GM21529 (cell line): ENCODE measurements around the gene LALBA.
"Not testable (repeated sequence)": the region's sequence is repeated elsewhere in the genome, so short reads cannot be mapped to it uniquely, and the experiment has no call there.

ENCODE experiments used
- ATAC-seq: cut with Tn5 transposase; IDR thresholded peaks from one replicate; pipeline ENCODE4 v1.9.1; 2021; ENCODE audit not compliant: unreplicated experiment

LALBA gene

GRCh38 chr12:48569946-48570345, at the start of gene LALBA:
Gene LALBA (minus strand): TSS chr12:48570046. CDS start chr12:48570020, 26 bp downstream.
- no peak for ATAC-seq

- peak; percentile 71 for ATAC-seq
These were observed 48.7 kb upstream of the LALBA start for GRCh38 chr12:48618541-48618940.

GRCh38 chr12:48615681-48616080, 45.8 kb upstream of the LALBA start:
- no peak for ATAC-seq

GRCh38 chr12:48613321-48613720, 43.5 kb upstream of the LALBA start:
- ATAC-seq = no peak

GRCh38 chr12:48602192-48602989, 32.5 kb upstream of the LALBA start:
- ATAC-seq = no peak

- ATAC-seq = peak; percentile 96
These were observed 31.3 kb upstream of the LALBA start for GRCh38 chr12:48601013-48601756.

GRCh38 chr12:48600552-48600951, 30.7 kb upstream of the LALBA start:
- ATAC-seq = no peak

GRCh38 chr12:48592591-48593086, 22.8 kb upstream of the LALBA start:
- no peak for ATAC-seq

- no peak for ATAC-seq
These were observed 16.5 kb upstream of the LALBA start for GRCh38 chr12:48586361-48586760.

- no peak for ATAC-seq
These were observed 13.9 kb upstream of the LALBA start for GRCh38 chr12:48583728-48584127.

- no peak for ATAC-seq
These were observed 11.0 kb upstream of the LALBA start for GRCh38 chr12:48580831-48581230.

GRCh38 chr12:48572326-48572725, 2.5 kb upstream of the LALBA start:
- no peak for ATAC-seq

GRCh38 chr12:48567731-48568130, 2.1 kb downstream of the LALBA start:
- ATAC-seq = no peak

- no peak for ATAC-seq
These were observed 11.9 kb downstream of the LALBA start for GRCh38 chr12:48557919-48558318.

- no peak for ATAC-seq
These were observed 13.2 kb downstream of the LALBA start for GRCh38 chr12:48556631-48557030.

- ATAC-seq = not testable (repeated sequence)
These were observed 16.0 kb downstream of the LALBA start for GRCh38 chr12:48553666-48554343.

GRCh38 chr12:48551636-48552035, 18.2 kb downstream of the LALBA start:
- ATAC-seq = not testable (repeated sequence)

- not testable (repeated sequence) for ATAC-seq
These were observed 22.8 kb downstream of the LALBA start for GRCh38 chr12:48547012-48547411.

GRCh38 chr12:48545833-48546469, 23.9 kb downstream of the LALBA start:
- no peak for ATAC-seq

GRCh38 chr12:48542300-48542928, 27.4 kb downstream of the LALBA start:
- no peak for ATAC-seq
